ENCODE measurements around the gene NMRK1.

DNA sequence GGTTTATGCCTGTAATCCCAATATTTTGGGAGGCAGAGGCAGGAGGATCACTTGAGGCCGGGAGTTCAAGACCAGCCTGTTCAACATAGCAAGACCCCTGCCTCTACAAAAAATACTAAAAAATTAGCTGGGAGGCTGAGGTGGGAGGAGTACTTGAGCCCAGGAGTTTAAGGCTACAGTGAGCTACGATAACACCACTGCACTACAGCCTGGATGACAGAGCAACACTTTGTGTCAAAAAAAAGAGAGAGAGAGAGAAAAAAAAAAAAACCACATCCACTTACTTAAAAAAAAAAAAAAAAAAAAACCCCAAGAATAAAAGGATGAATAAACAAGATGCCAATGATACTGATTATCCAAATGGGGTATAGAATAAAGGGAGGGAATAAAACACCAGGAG lies 74.2 kb downstream of the NMRK1 start:
- TF ChIP-seq, protein P1, sequence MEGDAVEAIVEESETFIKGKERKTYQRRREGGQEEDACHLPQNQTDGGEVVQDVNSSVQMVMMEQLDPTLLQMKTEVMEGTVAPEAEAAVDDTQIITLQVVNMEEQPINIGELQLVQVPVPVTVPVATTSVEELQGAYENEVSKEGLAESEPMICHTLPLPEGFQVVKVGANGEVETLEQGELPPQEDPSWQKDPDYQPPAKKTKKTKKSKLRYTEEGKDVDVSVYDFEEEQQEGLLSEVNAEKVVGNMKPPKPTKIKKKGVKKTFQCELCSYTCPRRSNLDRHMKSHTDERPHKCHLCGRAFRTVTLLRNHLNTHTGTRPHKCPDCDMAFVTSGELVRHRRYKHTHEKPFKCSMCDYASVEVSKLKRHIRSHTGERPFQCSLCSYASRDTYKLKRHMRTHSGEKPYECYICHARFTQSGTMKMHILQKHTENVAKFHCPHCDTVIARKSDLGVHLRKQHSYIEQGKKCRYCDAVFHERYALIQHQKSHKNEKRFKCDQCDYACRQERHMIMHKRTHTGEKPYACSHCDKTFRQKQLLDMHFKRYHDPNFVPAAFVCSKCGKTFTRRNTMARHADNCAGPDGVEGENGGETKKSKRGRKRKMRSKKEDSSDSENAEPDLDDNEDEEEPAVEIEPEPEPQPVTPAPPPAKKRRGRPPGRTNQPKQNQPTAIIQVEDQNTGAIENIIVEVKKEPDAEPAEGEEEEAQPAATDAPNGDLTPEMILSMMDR (conservative IDR thresholded peaks at IDR 0.05; ENCODE audit: low read depth, low read length): no peak
- TF ChIP-seq EZH2 (IDR thresholded peaks at IDR 0.05; ENCODE audit: borderline replicate concordance, low read depth, low read length, poor library complexity, severe bottlenecking): no peak

Data from A673 (cell line).